Lower leg skin (tissue), 3 donors: Measurements from ENCODE around the gene CHIT1.

Source experiments
- POLR2A ChIP-seq, 2 donors: fragments of 450-650 bp; IDR thresholded peaks; one replicate each; pipeline ENCODE4 v1.6.1; 2016 to 2017; ENCODE audit warnings: antibody characterized with exemption in 2 of 2, mild to moderate bottlenecking in 1 of 2, moderate library complexity in 1 of 2
- TF ChIP-seq, protein P1 (sequence below), 3 donors: fragments of 450-650 bp; IDR thresholded peaks; one replicate each; pipeline ENCODE4 v1.5.1; 2016; ENCODE audit warnings: antibody characterized with exemption in 3 of 3, mild to moderate bottlenecking in 3 of 3, moderate library complexity in 2 of 3

DNA sequence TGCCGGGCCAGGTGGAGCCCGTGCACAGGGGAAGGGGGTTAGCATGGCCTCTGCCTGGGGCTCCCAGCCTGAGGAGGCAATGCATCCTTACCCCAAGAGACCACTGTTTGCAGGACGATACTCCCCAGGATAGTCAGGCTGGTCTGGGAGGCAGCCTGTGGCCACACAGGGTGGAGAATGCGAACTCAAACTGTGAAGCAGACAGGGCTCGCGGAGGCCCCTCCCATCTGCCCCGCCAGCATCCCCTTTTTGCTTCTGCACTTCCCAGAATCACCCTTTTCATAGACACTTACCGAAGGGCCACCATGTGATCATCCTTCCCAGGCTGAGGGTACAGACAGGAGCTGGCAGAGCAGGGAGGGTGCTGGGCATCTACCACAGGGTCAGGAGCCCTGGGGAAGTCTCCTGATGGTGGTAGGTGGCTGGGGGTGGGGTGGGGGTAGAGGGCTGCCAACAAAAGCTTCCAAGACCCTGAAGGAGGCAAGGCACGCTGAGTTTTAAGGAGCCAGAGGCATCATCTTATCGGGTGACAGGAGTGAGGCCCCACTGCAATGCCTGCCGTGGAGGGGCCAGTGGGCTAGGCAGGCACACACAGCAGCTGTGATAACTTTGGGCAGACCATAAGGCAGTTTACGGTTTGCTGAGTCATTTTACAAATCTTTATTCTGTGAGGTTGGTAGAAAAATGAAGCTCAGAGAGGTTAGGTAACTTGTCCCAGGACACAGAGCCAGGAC, 44.6 kb upstream of the CHIT1 start:
- TF ChIP-seq, protein P1, sequence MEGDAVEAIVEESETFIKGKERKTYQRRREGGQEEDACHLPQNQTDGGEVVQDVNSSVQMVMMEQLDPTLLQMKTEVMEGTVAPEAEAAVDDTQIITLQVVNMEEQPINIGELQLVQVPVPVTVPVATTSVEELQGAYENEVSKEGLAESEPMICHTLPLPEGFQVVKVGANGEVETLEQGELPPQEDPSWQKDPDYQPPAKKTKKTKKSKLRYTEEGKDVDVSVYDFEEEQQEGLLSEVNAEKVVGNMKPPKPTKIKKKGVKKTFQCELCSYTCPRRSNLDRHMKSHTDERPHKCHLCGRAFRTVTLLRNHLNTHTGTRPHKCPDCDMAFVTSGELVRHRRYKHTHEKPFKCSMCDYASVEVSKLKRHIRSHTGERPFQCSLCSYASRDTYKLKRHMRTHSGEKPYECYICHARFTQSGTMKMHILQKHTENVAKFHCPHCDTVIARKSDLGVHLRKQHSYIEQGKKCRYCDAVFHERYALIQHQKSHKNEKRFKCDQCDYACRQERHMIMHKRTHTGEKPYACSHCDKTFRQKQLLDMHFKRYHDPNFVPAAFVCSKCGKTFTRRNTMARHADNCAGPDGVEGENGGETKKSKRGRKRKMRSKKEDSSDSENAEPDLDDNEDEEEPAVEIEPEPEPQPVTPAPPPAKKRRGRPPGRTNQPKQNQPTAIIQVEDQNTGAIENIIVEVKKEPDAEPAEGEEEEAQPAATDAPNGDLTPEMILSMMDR (IDR thresholded peaks at IDR 0.05) = no peak
- TF ChIP-seq POLR2A (IDR thresholded peaks at IDR 0.05) = no peak
